ENCODE data around the gene HECTD2. TPM values are rescaled to one million over a fixed set of nuclear protein-coding genes. Genes with fewer than 3 reads are reported as not detected.

The HECTD2 gene
- total RNA-seq, 1 experiment from 2014 or later = 5.2 TPM

DNA sequence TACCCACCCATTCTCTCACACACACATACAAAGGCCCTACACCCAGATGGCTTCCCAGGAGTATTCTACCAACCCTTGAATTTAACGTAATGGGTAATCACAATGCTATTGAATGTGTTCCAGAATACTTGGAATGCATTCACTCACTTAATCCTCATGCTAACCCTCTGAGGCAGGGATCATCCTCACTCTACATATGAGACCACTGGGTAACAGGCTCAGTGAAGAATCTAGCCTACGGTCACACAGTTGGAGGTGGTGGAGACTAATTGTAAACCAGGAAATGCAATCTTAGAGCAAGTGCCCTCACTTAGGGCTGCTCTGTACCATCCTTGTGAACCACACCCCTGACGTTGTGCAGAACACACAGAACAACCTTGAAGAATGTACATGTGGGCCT, 135.2 kb downstream of the HECTD2 start:
- CTCF ChIA-PET = no interaction called here
- Histone ChIP-seq H3F3A (ENCODE audit: insufficient read depth, low read depth) (no peaks in the 10 kb centered on the region), H3K4me3 (no peak overlapping the region), H3K4me1 (replicated peaks; ENCODE audit: insufficient read depth) (0 out of 2 replicates have a peak, but pooled peaks cover 7% of the 10 kb centered on the region), H3K79me2 (ENCODE audit: low read depth) (no peaks in the 10 kb centered on the region), H3K9me3 (ENCODE audit: insufficient read depth, low read depth) (no peaks in the 10 kb centered on the region), H3K27ac (no peak overlapping the region), H3K9me2 (ENCODE audit: insufficient read depth) (no peaks in the 10 kb centered on the region), H4K20me1 (ENCODE audit: insufficient read depth) (no peaks in the 10 kb centered on the region), H3K4me2 (no peak overlapping the region), H3K36me3 (ENCODE audit: low read depth) (no peaks in the 10 kb centered on the region), H3K27me3 (ENCODE audit: insufficient read depth, low read depth) (no peaks in the 10 kb centered on the region), H2AFZ (no peak overlapping the region)
- TF ChIP-seq, protein P1, sequence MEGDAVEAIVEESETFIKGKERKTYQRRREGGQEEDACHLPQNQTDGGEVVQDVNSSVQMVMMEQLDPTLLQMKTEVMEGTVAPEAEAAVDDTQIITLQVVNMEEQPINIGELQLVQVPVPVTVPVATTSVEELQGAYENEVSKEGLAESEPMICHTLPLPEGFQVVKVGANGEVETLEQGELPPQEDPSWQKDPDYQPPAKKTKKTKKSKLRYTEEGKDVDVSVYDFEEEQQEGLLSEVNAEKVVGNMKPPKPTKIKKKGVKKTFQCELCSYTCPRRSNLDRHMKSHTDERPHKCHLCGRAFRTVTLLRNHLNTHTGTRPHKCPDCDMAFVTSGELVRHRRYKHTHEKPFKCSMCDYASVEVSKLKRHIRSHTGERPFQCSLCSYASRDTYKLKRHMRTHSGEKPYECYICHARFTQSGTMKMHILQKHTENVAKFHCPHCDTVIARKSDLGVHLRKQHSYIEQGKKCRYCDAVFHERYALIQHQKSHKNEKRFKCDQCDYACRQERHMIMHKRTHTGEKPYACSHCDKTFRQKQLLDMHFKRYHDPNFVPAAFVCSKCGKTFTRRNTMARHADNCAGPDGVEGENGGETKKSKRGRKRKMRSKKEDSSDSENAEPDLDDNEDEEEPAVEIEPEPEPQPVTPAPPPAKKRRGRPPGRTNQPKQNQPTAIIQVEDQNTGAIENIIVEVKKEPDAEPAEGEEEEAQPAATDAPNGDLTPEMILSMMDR (conservative IDR thresholded peaks at IDR 0.05) = no peak
- TF ChIP-seq EZH2 (IDR thresholded peaks at IDR 0.05; ENCODE audit: low read depth) = no peak
- POLR2A ChIA-PET (ENCODE audit: unreplicated experiment) = no interaction called here
- no peak for DNase-seq
- intact Hi-C loops (cut with micrococcal nuclease; ENCODE audit: unreplicated experiment) = no loop called here
- BruUV-seq (replicated peaks) = no TSS peak

DNA sequence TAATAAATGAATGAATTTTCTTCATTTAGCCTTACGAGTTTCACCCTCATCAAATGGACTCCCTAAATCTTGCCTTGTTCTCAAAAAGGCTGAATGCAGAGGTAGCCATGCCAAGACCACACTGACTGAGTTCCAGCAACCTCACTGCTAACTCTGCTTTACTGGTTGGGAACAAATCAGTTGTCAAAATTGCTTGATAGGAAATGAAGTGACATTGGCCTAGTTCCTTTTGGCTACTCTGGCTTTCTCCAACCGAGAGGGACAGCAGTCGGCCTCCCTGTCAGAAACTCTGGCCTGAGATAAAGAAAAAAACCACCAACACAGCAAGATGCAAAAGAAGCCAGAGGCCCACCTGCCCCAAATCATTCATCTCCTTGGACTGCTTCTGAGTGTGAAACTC, 135.7 kb downstream of the HECTD2 start:
- Histone ChIP-seq H3K4me2 (no peak overlapping the region), H3K9me2 (ENCODE audit: insufficient read depth) (no peaks in the 10 kb centered on the region), H3K27ac (no peak overlapping the region), H4K20me1 (ENCODE audit: insufficient read depth) (no peaks in the 10 kb centered on the region), H3K36me3 (ENCODE audit: low read depth) (no peaks in the 10 kb centered on the region), H3K4me1 (replicated peaks; ENCODE audit: insufficient read depth) (0 out of 2 replicates have a peak, but pooled peaks cover 3% of the 10 kb centered on the region), H3K27me3 (ENCODE audit: insufficient read depth, low read depth) (no peaks in the 10 kb centered on the region), H3K9me3 (ENCODE audit: insufficient read depth, low read depth) (no peaks in the 10 kb centered on the region), H3F3A (ENCODE audit: insufficient read depth, low read depth) (no peaks in the 10 kb centered on the region), H2AFZ (no peak overlapping the region), H3K79me2 (ENCODE audit: low read depth) (no peaks in the 10 kb centered on the region), H3K4me3 (no peak overlapping the region)
- CTCF ChIA-PET = no interaction called here
- intact Hi-C loops (cut with micrococcal nuclease; ENCODE audit: unreplicated experiment) = no loop called here
- BruUV-seq (replicated peaks) = no TSS peak
- no peak for TF ChIP-seq EZH2 (IDR thresholded peaks at IDR 0.05; ENCODE audit: low read depth)
- TF ChIP-seq, protein P1 (conservative IDR thresholded peaks at IDR 0.05) = no peak
- no peak for DNase-seq
- POLR2A ChIA-PET (ENCODE audit: unreplicated experiment) = no interaction called here

DNA sequence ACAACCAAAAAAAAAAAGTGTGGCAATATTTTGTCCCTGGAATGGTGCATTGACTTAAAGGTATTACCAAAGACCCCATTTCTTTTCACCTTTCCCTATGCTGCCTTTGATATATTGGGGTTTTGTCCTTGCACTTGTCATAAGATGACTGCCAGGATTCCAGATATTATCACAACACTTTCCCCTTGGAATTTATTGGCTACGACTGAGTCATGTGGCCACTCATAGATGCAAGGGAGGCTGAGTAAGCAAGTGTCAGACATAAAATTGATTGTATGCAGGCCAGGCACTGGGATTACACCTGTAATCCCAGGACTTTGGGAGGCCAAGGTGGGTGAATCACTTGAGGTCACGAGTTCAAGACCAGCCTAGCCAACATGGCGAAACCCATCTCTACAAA, 139.1 kb downstream of the HECTD2 start:
- H4K20me1 ChIP-seq (ENCODE audit: insufficient read depth) = no peaks in the 10 kb centered on the region
- TF ChIP-seq, protein P1 (conservative IDR thresholded peaks at IDR 0.05) = no peak
- TF ChIP-seq EZH2 (IDR thresholded peaks at IDR 0.05; ENCODE audit: low read depth) = no peak
- ChIA-PET POLR2A (ENCODE audit: unreplicated experiment) (no interaction called here), CTCF (interaction anchor here (0.7 kb wide), 1 partner anchor 162 kb away, joined by 3 read pairs; no protein-coding TSS in a partner anchor)
- no TSS peak for BruUV-seq (replicated peaks)
- H3F3A ChIP-seq (ENCODE audit: insufficient read depth, low read depth) = no peaks in the 10 kb centered on the region
- no peak overlapping the region for H3K27ac ChIP-seq
- no peaks in the 10 kb centered on the region for H3K9me2 ChIP-seq (ENCODE audit: insufficient read depth)
- no peak overlapping the region for H3K4me3 ChIP-seq
- no peak overlapping the region for H3K4me2 ChIP-seq
- no peak for DNase-seq
- H3K27me3 ChIP-seq (ENCODE audit: insufficient read depth, low read depth) = no peaks in the 10 kb centered on the region
- no peaks in the 10 kb centered on the region for H3K79me2 ChIP-seq (ENCODE audit: low read depth)
- no peaks in the 10 kb centered on the region for H3K4me1 ChIP-seq (replicated peaks; ENCODE audit: insufficient read depth)
- no peak overlapping the region for H2AFZ ChIP-seq
- H3K9me3 ChIP-seq (ENCODE audit: insufficient read depth, low read depth) = no peaks in the 10 kb centered on the region
- intact Hi-C loops (cut with micrococcal nuclease; ENCODE audit: unreplicated experiment) = no loop called here
- no peaks in the 10 kb centered on the region for H3K36me3 ChIP-seq (ENCODE audit: low read depth)
